Naive thymus-derived CD8-positive, alpha-beta T cell (primary cell): ENCODE data around the gene ACTL10. TPM values are rescaled to one million over a fixed set of nuclear protein-coding genes. Genes with fewer than 3 reads are reported as not detected.

Source experiments
- ATAC-seq, 2 donors: fragments of 150-1000 bp; cut with Tn5 transposase in 1 of 2; sonication (Bioruptor Pico), chemical (Tn5 transposase) in 1 of 2; 1 replicate in 1 of 2; 2 replicates in 1 of 2; pipeline ENCODE4 v1.10.0; 2021; ENCODE audit warnings: mild to moderate bottlenecking in 2 of 2, moderate library complexity in 2 of 2
- POLR2A ChIA-PET: fragments of 350-600 bp; sonication (Branson Sonifier 250); formaldehyde crosslinking; loops from one replicate; lab custom pipeline; 2021; ENCODE audit warnings: antibody characterized with exemption; lab: Charles Lee
- DNase-seq, 10 donors: peaks; one replicate each; pipeline versions ENCODE4 v3.0.0 to v3.0.0-alpha.2; 2020 to 2022
- H3K27ac Mint-ChIP-seq, 10 donors: one replicate each; pipeline ENCODE4 v1.8.0; 2020 to 2022; ENCODE audit warnings: mild to moderate bottlenecking in 10 of 10, mixed read lengths in 10 of 10, moderate library complexity in 4 of 10, inconsistent platforms in 1 of 10
- H3K27me3 Mint-ChIP-seq, 5 donors: one replicate each; pipeline ENCODE4 v1.8.0; 2021 to 2022; ENCODE audit warnings: mixed read lengths in 5 of 5
- H3K36me3 Mint-ChIP-seq, 3 donors: one replicate each; pipeline ENCODE4 v1.8.0; 2020 to 2022; ENCODE audit warnings: mixed read lengths in 3 of 3, mild to moderate bottlenecking in 2 of 3, inconsistent platforms in 1 of 3
- H3K4me1 Mint-ChIP-seq, 4 donors: one replicate each; pipeline ENCODE4 v1.8.0; 2021 to 2022; ENCODE audit warnings: mixed read lengths in 4 of 4
- H3K4me3 Mint-ChIP-seq, 10 donors: one replicate each; pipeline ENCODE4 v1.8.0; 2020 to 2022; ENCODE audit warnings: mild to moderate bottlenecking in 10 of 10, mixed read lengths in 10 of 10, moderate library complexity in 6 of 10, inconsistent platforms in 1 of 10
- H3K9me3 Mint-ChIP-seq, 9 donors: one replicate each; pipeline ENCODE4 v1.8.0; 2020 to 2022; ENCODE audit warnings: mixed read lengths in 9 of 9, mild to moderate bottlenecking in 3 of 9, inconsistent platforms in 1 of 9, moderate library complexity in 1 of 9
- polyA plus RNA-seq, 3 donors: library from polyadenylated mRNA; unstranded; fragments of 300-500 nt; fragmentation: Illumina TruSeq; gene quantifications; one replicate each; pipeline ENCODE4 v1.2.3, GENCODE V29; 2021
- total RNA-seq, 8 experiments: library from RNA in 2 of 8; stranded (reverse) in 2 of 8; gene quantifications; one replicate each; pipeline ENCODE4 v1.2.3 and lab custom pipeline; 2021 to 2026

ACTL10 gene
- total and polyA plus RNA-seq, 5 experiments from 2014 or later: 1.8 to 4.5 (median 3.2) TPM

- POLR2A ChIA-PET: interaction anchor here (0.6 to 1.1 kb wide), 3 partner anchors 21 to 186 kb away, joined by 3 to 4 read pairs (median 4); partner anchors contain the start of gene ZNF341
- H3K9me3 Mint-ChIP-seq: no peaks in the 10 kb centered on the region
- peak overlapping the region; percentile 22 to 76 (median 68) for H3K4me3 Mint-ChIP-seq
- DNase-seq: peak in 1 of 10 donors; percentile 26
- H3K36me3 Mint-ChIP-seq: no peaks in the 10 kb centered on the region
- peak; percentile 4 to 21 for ATAC-seq
- peak overlapping the region in 5 of 10 donors; percentile 14 to 49 (median 28) for H3K27ac Mint-ChIP-seq
- peaks cover 18 to 48% (median 35%) of the 10 kb centered on the region in 4 donors for H3K4me1 Mint-ChIP-seq
- no peaks in the 10 kb centered on the region for H3K27me3 Mint-ChIP-seq
These were observed 18.8 kb downstream of the ACTL10 start for GRCh38 chr20:33685328-33686099.

GRCh38 chr20:33686100-33686983 lies 19.6 kb downstream of the ACTL10 start, which contains the start of gene E2F1:
E2F1 (minus strand) TSS chr20:33686385; CDS start chr20:33686264, 121 bp downstream.
- H3K27me3 Mint-ChIP-seq: no peaks in the 10 kb centered on the region
- ATAC-seq (peak; percentile 92), DNase-seq (peak; percentile 86 to 94 (median 91))
- POLR2A ChIA-PET: interaction anchor here (0.7 to 2.0 kb wide), 6 partner anchors 19 to 46 kb away, joined by 3 to 11 read pairs (median 6); partner anchors contain the start of genes ACTL10, PXMP4 and ZNF341
- H3K4me1 Mint-ChIP-seq: peaks cover 18 to 46% (median 36%) of the 10 kb centered on the region in 4 donors
- peak within 1 kb of the TSS; percentile 75 to 97 (median 88) for H3K27ac Mint-ChIP-seq
- no peaks in the 10 kb centered on the region for H3K36me3 Mint-ChIP-seq
- no peaks in the 10 kb centered on the region for H3K9me3 Mint-ChIP-seq
- peak within 1 kb of the TSS; percentile 63 to 90 (median 87) for H3K4me3 Mint-ChIP-seq

GRCh38 chr20:33686984-33687366 lies 20.2 kb downstream of the ACTL10 start:
- no peaks in the 10 kb centered on the region for H3K36me3 Mint-ChIP-seq
- peak overlapping the region; percentile 24 to 97 (median 88) for H3K27ac Mint-ChIP-seq
- ATAC-seq (no peak), DNase-seq (no peak)
- H3K4me3 Mint-ChIP-seq: peak overlapping the region; percentile 63 to 90 (median 87)
- peaks cover 18 to 45% (median 36%) of the 10 kb centered on the region in 4 donors for H3K4me1 Mint-ChIP-seq
- no peaks in the 10 kb centered on the region for H3K27me3 Mint-ChIP-seq
- no peaks in the 10 kb centered on the region for H3K9me3 Mint-ChIP-seq
- POLR2A ChIA-PET: interaction anchor here (0.6 to 2.0 kb wide), 5 partner anchors 20 to 286 kb away, joined by 3 to 11 read pairs (median 7); partner anchors contain the start of genes ACTL10, PXMP4 and ZNF341

- H3K36me3 Mint-ChIP-seq: no peaks in the 10 kb centered on the region
- peak overlapping the region in 8 of 10 donors; percentile 31 to 90 (median 87) for H3K4me3 Mint-ChIP-seq
- no peak for ATAC-seq
- POLR2A ChIA-PET: interaction anchor here (0.6 to 2.0 kb wide), 5 partner anchors 20 to 287 kb away, joined by 3 to 11 read pairs (median 7); partner anchors contain the start of genes ACTL10, PXMP4 and ZNF341
- no peak for DNase-seq
- peaks cover 18 to 45% (median 36%) of the 10 kb centered on the region in 4 donors for H3K4me1 Mint-ChIP-seq
- H3K27ac Mint-ChIP-seq: peak overlapping the region in 5 of 10 donors; percentile 46 to 97 (median 87)
- H3K9me3 Mint-ChIP-seq: no peaks in the 10 kb centered on the region
- H3K27me3 Mint-ChIP-seq: no peaks in the 10 kb centered on the region
These were observed 20.7 kb downstream of the ACTL10 start for GRCh38 chr20:33687370-33687915.

- H3K36me3 Mint-ChIP-seq: no peaks in the 10 kb centered on the region
- ATAC-seq (no peak), DNase-seq (no peak)
- POLR2A ChIA-PET: interaction anchor here (0.6 to 2.3 kb wide), 4 partner anchors 10 to 44 kb away, joined by 3 to 14 read pairs (median 6); partner anchors contain the start of genes ACTL10 and ZNF341
- H3K27ac Mint-ChIP-seq: peak overlapping the region; percentile 7 to 97 (median 74)
- no peaks in the 10 kb centered on the region for H3K9me3 Mint-ChIP-seq
- H3K27me3 Mint-ChIP-seq: no peaks in the 10 kb centered on the region
- H3K4me1 Mint-ChIP-seq: peaks cover 18 to 45% (median 36%) of the 10 kb centered on the region in 4 donors
- peak overlapping the region in 4 of 10 donors; percentile 6 to 40 (median 26) for H3K4me3 Mint-ChIP-seq
These were observed 21.5 kb downstream of the ACTL10 start for GRCh38 chr20:33687993-33688937.

- POLR2A ChIA-PET: interaction anchor here (0.6 to 2.8 kb wide), 4 partner anchors 10 to 43 kb away, joined by 3 to 15 read pairs (median 9); partner anchors contain the start of genes ACTL10, PXMP4 and ZNF341
These were observed 22.2 kb downstream of the ACTL10 start for GRCh38 chr20:33688938-33689424.

GRCh38 chr20:33689493-33689892 lies 22.8 kb downstream of the ACTL10 start:
- Mint-ChIP-seq H3K27me3 (no peaks in the 10 kb centered on the region), H3K4me1 (peaks cover 20 to 45% (median 35%) of the 10 kb centered on the region in 4 donors), H3K27ac (peak overlapping the region; percentile 50 to 97 (median 72)), H3K36me3 (no peaks in the 10 kb centered on the region), H3K4me3 (peak overlapping the region in 9 of 10 donors; percentile 60 to 82 (median 70)), H3K9me3 (no peaks in the 10 kb centered on the region)
- ATAC-seq (no peak), DNase-seq (no peak)
- POLR2A ChIA-PET: interaction anchor here (0.7 to 2.8 kb wide), 8 partner anchors 22 to 988 kb away, joined by 3 to 15 read pairs (median 4); partner anchors contain the start of genes ACTL10, EIF2S2, PIGU and PXMP4

More at GRCh38 chr20:33688938-33689424, 22.2 kb downstream of the ACTL10 start:
- H3K4me3 Mint-ChIP-seq: peak overlapping the region in 4 of 10 donors; percentile 12 to 51 (median 36)
- H3K27ac Mint-ChIP-seq: peak overlapping the region; percentile 50 to 97 (median 79)
- no peaks in the 10 kb centered on the region for H3K27me3 Mint-ChIP-seq
- ATAC-seq (no peak), DNase-seq (no peak)
- H3K4me1 Mint-ChIP-seq: peaks cover 18 to 45% (median 36%) of the 10 kb centered on the region in 4 donors
- no peaks in the 10 kb centered on the region for H3K9me3 Mint-ChIP-seq
- no peaks in the 10 kb centered on the region for H3K36me3 Mint-ChIP-seq

- Mint-ChIP-seq H3K4me1 (peaks cover 19 to 41% (median 33%) of the 10 kb centered on the region in 4 donors), H3K4me3 (peak overlapping the region; percentile 45 to 82 (median 69)), H3K36me3 (no peaks in the 10 kb centered on the region), H3K27ac (peak overlapping the region; percentile 52 to 97 (median 80)), H3K9me3 (no peaks in the 10 kb centered on the region), H3K27me3 (no peaks in the 10 kb centered on the region)
- DNase-seq: peak; percentile 34 to 81 (median 57)
- peak; percentile 49 to 57 for ATAC-seq
- POLR2A ChIA-PET: interaction anchor here (0.7 to 2.8 kb wide), 7 partner anchors 22 to 987 kb away, joined by 3 to 15 read pairs (median 4); partner anchors contain the start of genes ACTL10, EIF2S2, PIGU and PXMP4
These were observed 23.2 kb downstream of the ACTL10 start for GRCh38 chr20:33689973-33690372.

- POLR2A ChIA-PET: no interaction called here
- H3K27ac Mint-ChIP-seq: peak overlapping the region in 2 of 10 donors; percentile 56 to 78
- peaks cover 0 to 2% (median 0%) of the 10 kb centered on the region in 9 donors for H3K9me3 Mint-ChIP-seq
- no peaks in the 10 kb centered on the region for H3K27me3 Mint-ChIP-seq
- no peak for ATAC-seq
- H3K4me1 Mint-ChIP-seq: peaks cover 13 to 27% (median 20%) of the 10 kb centered on the region in 4 donors
- no peak overlapping the region for H3K4me3 Mint-ChIP-seq
- DNase-seq: no peak
- H3K36me3 Mint-ChIP-seq: no peaks in the 10 kb centered on the region
These were observed 26.5 kb downstream of the ACTL10 start for GRCh38 chr20:33693289-33693688.
